GM12878 (cell line): ENCODE measurements around the gene PKD2. TPM values are rescaled to one million over a fixed set of nuclear protein-coding genes. Genes with fewer than 3 reads are reported as not detected.
"Not testable (repeated sequence)": the region's sequence is repeated elsewhere in the genome, so short reads cannot be mapped to it uniquely, and the experiment has no call there.

ENCODE experiments used
- ATAC-seq: fragments of 200-7000 bp; cut with Tn5 transposase; 3 replicates; pipeline ENCODE4 v1.9.1; 2020; ENCODE audit warnings: mild to moderate bottlenecking, moderate library complexity
- BruUV-seq: library from RNA; stranded (reverse); fragments of 400-500 nt; replicated peaks from 2 replicates; lab custom pipeline; 2021; lab: Mats Ljungman, UMichigan
- CTCF ChIA-PET: fragments of 300-600 bp; sonication (Branson Sonifier 250); formaldehyde crosslinking; extraction: SDS; loops from one replicate; lab custom pipeline; 2021; ENCODE audit warnings: inconsistent platforms; lab: Yijun Ruan, JAX
- POLR2A ChIA-PET: fragments of 350-600 bp; formaldehyde crosslinking; extraction: SDS; loops from one replicate; lab custom pipeline; 2021; ENCODE audit warnings: inconsistent platforms; lab: Charles Lee
- RAD21 ChIA-PET: fragments of 300-600 bp; sonication (Branson Sonifier 250); formaldehyde crosslinking; loops from one replicate; lab custom pipeline; 2023; ENCODE audit warnings: antibody characterized with exemption; ENCODE audit not compliant: unreplicated experiment; lab: Charles Lee
- SMC1A ChIA-PET: fragments of 300-600 bp; sonication (Branson Sonifier 250); formaldehyde crosslinking; loops from one replicate; lab custom pipeline; 2023; ENCODE audit not compliant: unreplicated experiment, uncharacterized antibody; lab: Charles Lee
- DNase-seq: peaks from one replicate; pipeline ENCODE4 v3.0.0-alpha.2; 2011; ENCODE audit warnings: low read depth, low spot score
- FAIRE-seq: peaks from 3 replicates; lab custom pipeline; 2011; peaks lifted over from hg19 to GRCh38; lab: Jason Lieb, UNC
- H2AFZ ChIP-seq: 2 replicates; pipeline ENCODE4 v1.6.0; 2011; ENCODE audit warnings: low read depth, low read length, control low read depth; ENCODE audit not compliant: control insufficient read depth
- H3K27ac ChIP-seq: 2 replicates; pipeline ENCODE4 v1.5.1; 2011; ENCODE audit warnings: control low read depth; ENCODE audit not compliant: control insufficient read depth, insufficient read depth
- H3K27me3 ChIP-seq, 2 experiments: replicated peaks in 1 of 2; 2 replicates each; pipeline versions ENCODE4 v1.6.0 to v1.6.1; 2011; ENCODE audit warnings: low read length in 1 of 2; ENCODE audit not compliant: control insufficient read depth in 2 of 2, insufficient read depth in 2 of 2
- H3K36me3 ChIP-seq, 2 experiments: 2 replicates each; pipeline ENCODE4 v1.5.1; 2011; ENCODE audit warnings: low read length in 1 of 2; ENCODE audit not compliant: control insufficient read depth in 2 of 2, insufficient read depth in 2 of 2
- H3K4me1 ChIP-seq: 2 replicates; pipeline ENCODE4 v1.6.1; 2011; ENCODE audit warnings: mild to moderate bottlenecking, low read length, moderate library complexity, mixed read lengths; ENCODE audit not compliant: control insufficient read depth, insufficient read depth
- H3K4me2 ChIP-seq: 2 replicates; pipeline ENCODE4 v1.6.0; 2011; ENCODE audit warnings: control low read depth; ENCODE audit not compliant: control insufficient read depth, insufficient read depth
- H3K4me3 ChIP-seq: fragments of 200-600 bp; sonication (generic); 2 replicates; pipeline ENCODE4 v1.5.1; 2016
- H3K79me2 ChIP-seq: 2 replicates; pipeline ENCODE4 v1.6.0; 2011; ENCODE audit warnings: low read length; ENCODE audit not compliant: control insufficient read depth, insufficient read depth
- H3K9ac ChIP-seq: 2 replicates; pipeline ENCODE4 v1.8.0; 2011; ENCODE audit warnings: low read length, control low read depth, mixed read lengths; ENCODE audit not compliant: control insufficient read depth, insufficient read depth
- H3K9me3 ChIP-seq: replicated peaks from 3 replicates; pipeline ENCODE4 v1.5.1; 2011; ENCODE audit warnings: mild to moderate bottlenecking, low read length; ENCODE audit not compliant: control insufficient read depth, insufficient read depth
- H4K20me1 ChIP-seq: 2 replicates; pipeline ENCODE4 v1.6.0; 2011; ENCODE audit not compliant: control insufficient read depth, insufficient read depth
- SUZ12 ChIP-seq: fragments of 200-600 bp; sonication (generic); IDR thresholded peaks from one replicate; pipeline ENCODE4 v1.6.1; 2018; ENCODE audit warnings: antibody characterized with exemption, mild to moderate bottlenecking; ENCODE audit not compliant: unreplicated experiment
- WGBS: methylation state at CpG from one replicate; pipeline ENCODE4 v1.1.6; 2016; ENCODE audit warnings: low lambda C conversion rate; ENCODE audit not compliant: insufficient replicate concordance, insufficient coverage; ENCODE audit errors: missing lambda C conversion rate; 5-methylcytosine and 5-hydroxymethylcytosine counted together
- in situ Hi-C: fragments of 300-500 bp; cut with MboI; formaldehyde crosslinking; loops from 9 replicates; pipeline ENCODE4 v1.14.3; 2018; ENCODE audit warnings: mixed read lengths
- intact Hi-C: fragments of 100-400 bp; cut with micrococcal nuclease; formaldehyde crosslinking; loops from one replicate; pipeline ENCODE4 v1.14.2; 2022; ENCODE audit not compliant: unreplicated experiment
- polyA plus RNA-seq, 11 experiments: library from polyadenylated mRNA; depleted of rRNA in 4 of 11; unstranded in 6 of 11; stranded (reverse) in 5 of 11; fragments of >200 nt; fragmentation: Nextera tagmentation in 4 of 11; fragmentation: Illumina TruSeq in 1 of 11; extraction: Ambion mirVana in 4 of 11; extraction: Trizol in 1 of 11; gene quantifications; 1 replicate in 1 of 11; 2 replicates in 10 of 11; pipeline versions ENCODE4 v1.2.1 to v1.2.3, GENCODE V29; 2011 to 2016; ENCODE audit warnings: inconsistent platforms in 2 of 11, missing spikeins in 2 of 11, low read depth in 1 of 11
- small RNA-seq: library from RNA; depleted of rRNA; stranded (forward); fragments of <200 nt; gene quantifications from one replicate; pipeline ENCODE3, GENCODE V24; 2014
- total RNA-seq, 4 experiments: library from RNA; depleted of rRNA in 3 of 4; stranded (reverse); fragments of >200 nt in 3 of 4; fragmentation: Illumina TruSeq in 1 of 4; extraction: Trizol in 1 of 4; gene quantifications; 2 replicates each; pipeline versions ENCODE4 v1.2.1 to v1.2.3, GENCODE V29; 2013 to 2021
- TF ChIP-seq, protein P1 (sequence below): IDR thresholded peaks from 2 replicates; pipeline ENCODE4 v1.6.1; 2012; ENCODE audit warnings: improper control_type of control experiment, low read depth, low read length; ENCODE audit not compliant: insufficient replicate concordance

PKD2 gene
- total and polyA plus RNA-seq, 10 of the 15 experiments (the other 5 are each of a cell fraction or from before 2014, with no cell fraction given): 2.0 to 13.8 (median 8.4) TPM

DNA sequence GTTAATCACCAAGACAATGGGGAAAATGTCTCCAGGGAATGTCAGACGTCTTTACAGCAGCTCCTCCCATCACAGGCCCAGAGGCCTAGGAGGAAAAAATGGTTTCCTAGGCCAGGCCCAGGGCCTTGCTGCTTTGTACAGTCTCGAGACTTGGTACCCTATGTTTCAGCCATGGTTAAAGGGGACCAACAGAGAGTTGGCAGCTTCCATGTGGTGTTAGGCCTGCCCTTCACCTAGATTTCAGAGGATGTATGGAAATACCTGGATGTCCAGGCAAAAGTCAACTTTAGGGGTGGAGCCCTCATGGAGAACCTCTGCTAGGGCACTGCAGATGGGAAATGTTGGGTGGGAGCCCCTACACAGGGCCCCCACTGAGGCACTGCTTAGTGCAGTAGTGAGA lies 112.5 kb downstream of the PKD2 start (continued):
- TF ChIP-seq, protein P1, sequence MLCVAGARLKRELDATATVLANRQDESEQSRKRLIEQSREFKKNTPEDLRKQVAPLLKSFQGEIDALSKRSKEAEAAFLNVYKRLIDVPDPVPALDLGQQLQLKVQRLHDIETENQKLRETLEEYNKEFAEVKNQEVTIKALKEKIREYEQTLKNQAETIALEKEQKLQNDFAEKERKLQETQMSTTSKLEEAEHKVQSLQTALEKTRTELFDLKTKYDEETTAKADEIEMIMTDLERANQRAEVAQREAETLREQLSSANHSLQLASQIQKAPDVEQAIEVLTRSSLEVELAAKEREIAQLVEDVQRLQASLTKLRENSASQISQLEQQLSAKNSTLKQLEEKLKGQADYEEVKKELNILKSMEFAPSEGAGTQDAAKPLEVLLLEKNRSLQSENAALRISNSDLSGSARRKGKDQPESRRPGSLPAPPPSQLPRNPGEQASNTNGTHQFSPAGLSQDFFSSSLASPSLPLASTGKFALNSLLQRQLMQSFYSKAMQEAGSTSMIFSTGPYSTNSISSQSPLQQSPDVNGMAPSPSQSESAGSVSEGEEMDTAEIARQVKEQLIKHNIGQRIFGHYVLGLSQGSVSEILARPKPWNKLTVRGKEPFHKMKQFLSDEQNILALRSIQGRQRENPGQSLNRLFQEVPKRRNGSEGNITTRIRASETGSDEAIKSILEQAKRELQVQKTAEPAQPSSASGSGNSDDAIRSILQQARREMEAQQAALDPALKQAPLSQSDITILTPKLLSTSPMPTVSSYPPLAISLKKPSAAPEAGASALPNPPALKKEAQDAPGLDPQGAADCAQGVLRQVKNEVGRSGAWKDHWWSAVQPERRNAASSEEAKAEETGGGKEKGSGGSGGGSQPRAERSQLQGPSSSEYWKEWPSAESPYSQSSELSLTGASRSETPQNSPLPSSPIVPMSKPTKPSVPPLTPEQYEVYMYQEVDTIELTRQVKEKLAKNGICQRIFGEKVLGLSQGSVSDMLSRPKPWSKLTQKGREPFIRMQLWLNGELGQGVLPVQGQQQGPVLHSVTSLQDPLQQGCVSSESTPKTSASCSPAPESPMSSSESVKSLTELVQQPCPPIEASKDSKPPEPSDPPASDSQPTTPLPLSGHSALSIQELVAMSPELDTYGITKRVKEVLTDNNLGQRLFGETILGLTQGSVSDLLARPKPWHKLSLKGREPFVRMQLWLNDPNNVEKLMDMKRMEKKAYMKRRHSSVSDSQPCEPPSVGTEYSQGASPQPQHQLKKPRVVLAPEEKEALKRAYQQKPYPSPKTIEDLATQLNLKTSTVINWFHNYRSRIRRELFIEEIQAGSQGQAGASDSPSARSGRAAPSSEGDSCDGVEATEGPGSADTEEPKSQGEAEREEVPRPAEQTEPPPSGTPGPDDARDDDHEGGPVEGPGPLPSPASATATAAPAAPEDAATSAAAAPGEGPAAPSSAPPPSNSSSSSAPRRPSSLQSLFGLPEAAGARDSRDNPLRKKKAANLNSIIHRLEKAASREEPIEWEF: no peak
- no peak for TF ChIP-seq SUZ12

DNA sequence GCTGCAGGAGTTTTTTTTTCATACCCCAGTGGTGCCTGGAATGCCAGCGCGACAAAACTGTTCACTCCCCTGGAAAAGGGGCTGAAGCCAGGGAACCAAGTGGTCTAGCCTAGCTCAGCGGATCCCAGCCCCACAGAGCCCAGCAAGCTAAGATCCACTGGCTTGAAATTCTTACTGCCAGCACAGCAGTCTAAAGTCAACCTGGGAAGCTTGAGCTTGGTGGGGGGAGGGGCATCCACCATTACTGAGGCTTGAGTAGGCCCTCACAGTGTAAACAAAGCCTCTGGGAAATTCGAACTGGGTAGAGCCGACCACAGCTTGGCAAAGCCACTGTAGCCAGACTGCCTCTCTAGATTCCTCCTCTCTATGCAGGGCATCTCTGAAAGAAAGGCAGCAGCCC lies 114.8 kb downstream of the PKD2 start:
- H3K4me3 ChIP-seq, H2AFZ ChIP-seq, H3K9ac ChIP-seq, BruUV-seq, H3K9me3 ChIP-seq, in situ Hi-C loops, H3K27me3 ChIP-seq, intact Hi-C loops, CTCF ChIA-PET, H3K27ac ChIP-seq, H3K4me2 ChIP-seq, POLR2A ChIA-PET, FAIRE-seq, H3K79me2 ChIP-seq, H3K36me3 ChIP-seq, H3K4me1 ChIP-seq, H4K20me1 ChIP-seq, ATAC-seq, DNase-seq, SMC1A ChIA-PET, RAD21 ChIA-PET: not testable (repeated sequence)
- 64% methylated on average over 5 of the region's 5 CpGs for WGBS

Small RNAs within 50 kb of the gene (small RNA-seq; reads per million reads assigned to genes)
- not detected for gene RNU1-36P

Other genes starting within 250 kb of the PKD2 start
- not detected in 2 replicates for gene IBSP, start 208.1 kb upstream of the PKD2 start, total RNA-seq (2014; rRNA removed)
- gene IBSP, start 208.1 kb upstream of the PKD2 start, total RNA-seq (2014; rRNA removed; fragmentation: Illumina TruSeq; extraction: Trizol): not detected in 2 replicates
- gene IBSP, start 208.1 kb upstream of the PKD2 start, total RNA-seq (2021): not detected in 2 replicates
- gene IBSP, start 208.1 kb upstream of the PKD2 start, polyA plus RNA-seq (2011; rRNA removed): not detected in 2 replicates
- gene IBSP, start 208.1 kb upstream of the PKD2 start, polyA plus RNA-seq (2014; fragmentation: Illumina TruSeq; extraction: Trizol): not detected in 2 replicates
- not detected for gene IBSP, start 208.1 kb upstream of the PKD2 start, polyA plus RNA-seq (2014; fragmentation: Nextera tagmentation; extraction: Ambion mirVana)
- gene IBSP, start 208.1 kb upstream of the PKD2 start, polyA plus RNA-seq (2014; rRNA removed): not detected in 2 replicates
- gene IBSP, start 208.1 kb upstream of the PKD2 start, polyA plus RNA-seq (2016; fragmentation: Nextera tagmentation; extraction: Ambion mirVana): not detected
- not detected in 2 replicates for gene MEPE, start 174.7 kb upstream of the PKD2 start, total RNA-seq (2014; rRNA removed)
- gene MEPE, start 174.7 kb upstream of the PKD2 start, total RNA-seq (2014; rRNA removed; fragmentation: Illumina TruSeq; extraction: Trizol): not detected in 2 replicates
- not detected in 2 replicates for gene MEPE, start 174.7 kb upstream of the PKD2 start, total RNA-seq (2021)
- not detected in 2 replicates for gene MEPE, start 174.7 kb upstream of the PKD2 start, polyA plus RNA-seq (2011; rRNA removed)
- gene MEPE, start 174.7 kb upstream of the PKD2 start, polyA plus RNA-seq (2014; fragmentation: Illumina TruSeq; extraction: Trizol): not detected in 2 replicates
- gene MEPE, start 174.7 kb upstream of the PKD2 start, polyA plus RNA-seq (2014; fragmentation: Nextera tagmentation; extraction: Ambion mirVana): not detected
- gene MEPE, start 174.7 kb upstream of the PKD2 start, polyA plus RNA-seq (2014; rRNA removed): not detected in 2 replicates
- not detected for gene MEPE, start 174.7 kb upstream of the PKD2 start, polyA plus RNA-seq (2016; fragmentation: Nextera tagmentation; extraction: Ambion mirVana)
- gene SPP1, start 31.9 kb upstream of the PKD2 start, total RNA-seq (2014; rRNA removed): not detected in 2 replicates
- gene SPP1, start 31.9 kb upstream of the PKD2 start, total RNA-seq (2014; rRNA removed; fragmentation: Illumina TruSeq; extraction: Trizol): not detected in 2 replicates
- 1.1 and 1.3 TPM in 2 replicates for gene SPP1, start 31.9 kb upstream of the PKD2 start, total RNA-seq (2021)
- 0.49 and 0.78 TPM in 2 replicates for gene SPP1, start 31.9 kb upstream of the PKD2 start, polyA plus RNA-seq (2011; rRNA removed)
- not detected in 2 replicates for gene SPP1, start 31.9 kb upstream of the PKD2 start, polyA plus RNA-seq (2014; fragmentation: Illumina TruSeq; extraction: Trizol)
- gene SPP1, start 31.9 kb upstream of the PKD2 start, polyA plus RNA-seq (2014; fragmentation: Nextera tagmentation; extraction: Ambion mirVana): under 1 TPM in 1 of 2 experiments, not detected in 1; 0.05 TPM
- gene SPP1, start 31.9 kb upstream of the PKD2 start, polyA plus RNA-seq (2014; rRNA removed): not detected in 2 replicates
- under 1 TPM in 1 of 2 experiments, not detected in 1; 0.29 TPM for gene SPP1, start 31.9 kb upstream of the PKD2 start, polyA plus RNA-seq (2016; fragmentation: Nextera tagmentation; extraction: Ambion mirVana)
- 0.06 TPM in 1 of 2 replicates, not detected in the other for gene ABCG2, start 151.0 kb downstream of the PKD2 start, total RNA-seq (2014; rRNA removed)
- 0.04 TPM in 1 of 2 replicates, not detected in the other for gene ABCG2, start 151.0 kb downstream of the PKD2 start, total RNA-seq (2014; rRNA removed; fragmentation: Illumina TruSeq; extraction: Trizol)
- not detected in 2 replicates for gene ABCG2, start 151.0 kb downstream of the PKD2 start, total RNA-seq (2021)
- not detected in 2 replicates for gene ABCG2, start 151.0 kb downstream of the PKD2 start, polyA plus RNA-seq (2011; rRNA removed)
- 0.03 TPM in 2 replicates for gene ABCG2, start 151.0 kb downstream of the PKD2 start, polyA plus RNA-seq (2014; fragmentation: Illumina TruSeq; extraction: Trizol)
- gene ABCG2, start 151.0 kb downstream of the PKD2 start, polyA plus RNA-seq (2014; fragmentation: Nextera tagmentation; extraction: Ambion mirVana): not detected
- gene ABCG2, start 151.0 kb downstream of the PKD2 start, polyA plus RNA-seq (2014; rRNA removed): not detected in 2 replicates
- not detected for gene ABCG2, start 151.0 kb downstream of the PKD2 start, polyA plus RNA-seq (2016; fragmentation: Nextera tagmentation; extraction: Ambion mirVana)